ENCODE results near the gene ATF6. TPM values are rescaled to one million over a fixed set of nuclear protein-coding genes. Genes with fewer than 3 reads are reported as not detected.

Gene ATF6
- total and polyA plus RNA-seq, 2 experiments from 2014 or later, result 14.6 to 18.1 TPM

DNA sequence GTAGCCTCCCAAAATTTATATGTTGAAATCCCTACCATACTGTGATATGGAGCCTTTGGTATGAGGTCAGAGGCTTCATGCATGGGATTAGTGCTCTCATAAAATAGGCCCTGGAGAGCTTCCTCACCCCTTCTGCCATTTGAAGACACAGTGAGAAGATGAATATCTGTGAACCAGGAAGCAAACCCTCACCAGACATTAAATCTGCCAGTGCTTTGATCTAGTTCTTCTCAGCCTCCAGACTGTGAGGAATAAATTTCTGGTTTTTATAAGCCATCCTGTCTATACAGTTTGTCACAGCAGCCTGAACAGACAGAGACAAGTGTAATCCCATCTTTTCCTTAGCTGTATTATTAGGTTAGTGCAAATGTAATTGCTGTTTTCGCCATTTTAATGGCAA is 169.1 kb downstream of the ATF6 start:
- TF ChIP-seq, protein P1, sequence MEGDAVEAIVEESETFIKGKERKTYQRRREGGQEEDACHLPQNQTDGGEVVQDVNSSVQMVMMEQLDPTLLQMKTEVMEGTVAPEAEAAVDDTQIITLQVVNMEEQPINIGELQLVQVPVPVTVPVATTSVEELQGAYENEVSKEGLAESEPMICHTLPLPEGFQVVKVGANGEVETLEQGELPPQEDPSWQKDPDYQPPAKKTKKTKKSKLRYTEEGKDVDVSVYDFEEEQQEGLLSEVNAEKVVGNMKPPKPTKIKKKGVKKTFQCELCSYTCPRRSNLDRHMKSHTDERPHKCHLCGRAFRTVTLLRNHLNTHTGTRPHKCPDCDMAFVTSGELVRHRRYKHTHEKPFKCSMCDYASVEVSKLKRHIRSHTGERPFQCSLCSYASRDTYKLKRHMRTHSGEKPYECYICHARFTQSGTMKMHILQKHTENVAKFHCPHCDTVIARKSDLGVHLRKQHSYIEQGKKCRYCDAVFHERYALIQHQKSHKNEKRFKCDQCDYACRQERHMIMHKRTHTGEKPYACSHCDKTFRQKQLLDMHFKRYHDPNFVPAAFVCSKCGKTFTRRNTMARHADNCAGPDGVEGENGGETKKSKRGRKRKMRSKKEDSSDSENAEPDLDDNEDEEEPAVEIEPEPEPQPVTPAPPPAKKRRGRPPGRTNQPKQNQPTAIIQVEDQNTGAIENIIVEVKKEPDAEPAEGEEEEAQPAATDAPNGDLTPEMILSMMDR (IDR thresholded peaks at IDR 0.05; ENCODE audit: low read depth, low read length), result no peak
- no peaks in the 10 kb centered on the region for H3K27me3 ChIP-seq
- no peaks in the 10 kb centered on the region for H3K36me3 ChIP-seq
- no peak overlapping the region for H3K4me3 ChIP-seq
- H3K4me1 ChIP-seq (ENCODE audit: low read depth), result no peaks in the 10 kb centered on the region
- DNase-seq (ENCODE audit: low read depth in 1 of 2, low spot score in 1 of 2), result no peak
- H3K27ac ChIP-seq, result no peak overlapping the region
- no peaks in the 10 kb centered on the region for H3K9me3 ChIP-seq (ENCODE audit: low read depth)

- DNase-seq (ENCODE audit: low read depth in 1 of 2, low spot score in 1 of 2), result no peak
- TF ChIP-seq, protein P1 (IDR thresholded peaks at IDR 0.05; ENCODE audit: low read depth, low read length), result no peak
- Histone ChIP-seq H3K36me3 (no peaks in the 10 kb centered on the region), H3K4me1 (ENCODE audit: low read depth) (no peaks in the 10 kb centered on the region), H3K27ac (no peak overlapping the region), H3K4me3 (no peak overlapping the region), H3K9me3 (ENCODE audit: low read depth) (no peaks in the 10 kb centered on the region), H3K27me3 (no peaks in the 10 kb centered on the region)
Measured at GRCh38 chr1:161936786-161937185, 170.7 kb downstream of the ATF6 start.

DNA sequence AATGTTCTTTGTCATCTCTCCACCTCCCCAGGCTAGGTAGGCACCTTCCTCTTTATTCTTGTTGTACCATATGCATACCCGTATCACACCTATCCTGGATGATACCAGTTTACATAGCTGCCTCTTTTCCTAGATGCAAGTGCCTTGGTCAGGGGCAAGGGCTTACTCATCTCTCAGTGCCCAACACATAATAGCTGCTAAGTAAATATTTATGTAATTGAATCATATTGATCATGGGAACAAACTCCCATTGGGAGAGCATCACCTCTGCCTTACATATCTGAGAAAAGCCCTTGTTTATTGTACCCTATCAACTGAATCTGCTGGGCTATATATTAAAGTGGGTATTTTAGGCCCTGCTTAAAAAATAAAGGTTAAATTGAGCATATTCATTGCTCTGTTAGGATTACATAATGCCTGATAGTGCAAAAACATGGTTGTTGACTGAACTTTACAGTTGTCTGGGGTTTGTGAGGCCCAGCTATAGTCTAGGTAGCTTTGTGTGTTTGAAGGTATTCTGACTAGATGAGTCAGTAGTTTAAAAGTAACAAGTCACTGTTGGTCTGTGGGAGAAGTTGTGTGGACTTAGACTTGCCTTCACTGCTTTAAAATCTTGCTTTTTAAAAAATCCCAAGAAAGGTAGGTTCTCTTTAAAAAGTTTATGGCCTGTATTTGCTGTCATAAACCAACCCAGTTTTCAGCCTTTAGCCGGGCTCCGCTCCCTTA is 174.9 kb downstream of the ATF6 start:
- TF ChIP-seq, protein P1 (IDR thresholded peaks at IDR 0.05; ENCODE audit: low read depth, low read length), result no peak
- Histone ChIP-seq H3K36me3 (no peaks in the 10 kb centered on the region), H3K4me3 (no peak overlapping the region), H3K9me3 (ENCODE audit: low read depth) (no peaks in the 10 kb centered on the region), H3K27ac (no peak overlapping the region), H3K4me1 (ENCODE audit: low read depth) (no peaks in the 10 kb centered on the region), H3K27me3 (no peaks in the 10 kb centered on the region)
- DNase-seq (ENCODE audit: low read depth in 1 of 2, low spot score in 1 of 2), result no peak

DNA sequence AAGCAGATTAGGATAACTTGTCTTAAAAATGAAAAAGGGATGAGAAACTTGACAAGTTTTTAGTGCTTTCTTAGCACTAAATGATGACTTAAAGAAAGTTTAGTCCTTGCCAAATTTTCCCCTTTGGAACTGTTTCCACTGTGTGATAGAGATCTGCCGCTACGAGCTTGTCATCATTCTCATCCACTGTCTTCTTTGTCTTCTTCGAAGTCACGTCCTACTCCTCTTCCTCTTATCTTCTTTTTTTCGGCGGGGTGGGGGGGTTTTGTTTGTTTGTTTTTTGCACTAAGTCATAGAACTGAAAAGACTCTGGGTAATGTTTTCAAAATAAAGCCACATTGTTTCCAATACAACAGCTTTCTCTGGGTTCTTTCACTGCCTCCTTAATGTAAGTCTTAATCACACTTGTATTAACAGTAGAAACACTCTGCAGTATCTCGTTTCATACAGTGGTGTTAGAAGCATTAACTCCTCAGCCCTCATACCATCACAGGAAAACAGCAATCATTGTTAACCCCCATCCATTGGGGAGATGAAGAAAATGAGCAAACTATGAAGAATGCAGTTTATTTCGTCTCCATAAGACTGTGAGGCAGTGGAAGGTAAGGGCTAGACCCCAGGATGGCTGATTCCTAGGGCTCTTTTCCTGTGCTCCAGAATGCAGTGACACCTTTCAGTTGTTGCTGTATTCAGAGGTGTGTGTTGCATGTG is 175.8 kb downstream of the ATF6 start:
- H3K27ac ChIP-seq, result no peak overlapping the region
- TF ChIP-seq, protein P1 (IDR thresholded peaks at IDR 0.05; ENCODE audit: low read depth, low read length), result no peak

DNA sequence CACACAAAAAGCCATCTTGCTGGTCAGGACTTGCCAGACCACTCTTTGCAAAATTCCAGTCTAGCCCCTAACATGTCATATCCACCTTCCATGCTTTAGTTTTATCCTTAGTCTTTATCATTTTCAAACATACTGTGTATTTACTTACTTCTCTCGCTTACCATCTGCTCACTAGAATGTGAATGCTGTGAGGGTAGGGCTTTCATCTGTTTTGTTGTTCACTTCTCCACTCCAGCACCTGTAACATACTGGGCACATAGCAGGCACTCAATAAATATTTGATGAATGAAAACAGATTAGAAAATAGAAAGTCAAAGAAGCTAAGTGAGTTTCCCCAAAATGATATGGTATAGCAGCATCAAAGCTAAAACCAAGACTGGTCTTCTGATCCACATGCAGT is 177.6 kb downstream of the ATF6 start:
- no peaks in the 10 kb centered on the region for H3K36me3 ChIP-seq
- H3K4me1 ChIP-seq (ENCODE audit: low read depth), result no peaks in the 10 kb centered on the region
- TF ChIP-seq, protein P1 (IDR thresholded peaks at IDR 0.05; ENCODE audit: low read depth, low read length), result no peak

More for the DNA sequence above, 175.8 kb downstream of the ATF6 start:
- Histone ChIP-seq H3K9me3 (ENCODE audit: low read depth) (no peaks in the 10 kb centered on the region), H3K36me3 (no peaks in the 10 kb centered on the region), H3K4me3 (no peak overlapping the region), H3K27me3 (no peaks in the 10 kb centered on the region), H3K4me1 (ENCODE audit: low read depth) (no peaks in the 10 kb centered on the region)
- no peak for DNase-seq (ENCODE audit: low read depth in 1 of 2, low spot score in 1 of 2)

More for the DNA sequence above, 177.6 kb downstream of the ATF6 start:
- DNase-seq (ENCODE audit: low read depth in 1 of 2, low spot score in 1 of 2), result no peak
- Histone ChIP-seq H3K4me3 (no peak overlapping the region), H3K9me3 (ENCODE audit: low read depth) (no peaks in the 10 kb centered on the region), H3K27ac (no peak overlapping the region), H3K27me3 (no peaks in the 10 kb centered on the region)
